SK-N-SH (cell line): ENCODE data around the gene CPSF3. TPM values are rescaled to one million over a fixed set of nuclear protein-coding genes. Genes with fewer than 3 reads are reported as not detected.

ENCODE experiments used
- CTCF ChIA-PET: fragments of 300-600, 350-600 bp; formaldehyde crosslinking; extraction: SDS; loops from one replicate; lab custom pipeline; 2021; lab: Yijun Ruan, JAX
- POLR2A ChIA-PET: fragments of 350-600 bp; sonication (Branson Sonifier 250); formaldehyde crosslinking; extraction: SDS; loops from one replicate; lab custom pipeline; 2020; ENCODE audit warnings: antibody characterized with exemption, inconsistent platforms; lab: Yijun Ruan, JAX
- DNase-seq: peaks from one replicate; pipeline ENCODE4 v3.0.0; 2012
- H2AFZ ChIP-seq: fragments of 200-600 bp; sonication (generic); 2 replicates; pipeline ENCODE4 v1.8.1; 2016; ENCODE audit warnings: antibody characterized with exemption, mild to moderate bottlenecking, low read depth
- H3F3A ChIP-seq: fragments of 200-600 bp; sonication (generic); replicated peaks from 2 replicates; pipeline ENCODE3; 2016; ENCODE audit warnings: antibody characterized with exemption, mild to moderate bottlenecking; ENCODE audit not compliant: insufficient read depth
- H3K27ac ChIP-seq, 2 experiments: fragments of 200-500 bp in 1 of 2; fragments of 200-600 bp in 1 of 2; sonication (Bioruptor generic) in 1 of 2; sonication (generic), shearing (Covaris generic) in 1 of 2; 2 replicates each; pipeline versions ENCODE4 v1.5.1 to v1.6.1; 2014 to 2016; ENCODE audit warnings: low read depth in 2 of 2, inconsistent platforms in 1 of 2, low read length in 1 of 2, mild to moderate bottlenecking in 1 of 2, mixed read lengths in 1 of 2
- H3K27me3 ChIP-seq: fragments of 200-600 bp; sonication (generic), shearing (Covaris generic); 2 replicates; pipeline ENCODE4 v1.6.1; 2016; ENCODE audit warnings: mixed run types; ENCODE audit not compliant: insufficient read depth
- H3K36me3 ChIP-seq, 2 experiments: fragments of 200-500 bp in 1 of 2; fragments of 200-600 bp in 1 of 2; sonication (Bioruptor generic) in 1 of 2; sonication (generic) in 1 of 2; replicated peaks in 1 of 2; 2 replicates each; pipeline versions ENCODE3 to v1.5.1; 2014 to 2016; ENCODE audit warnings: low read length in 1 of 2, mild to moderate bottlenecking in 1 of 2; ENCODE audit not compliant: insufficient read depth in 2 of 2, control insufficient read depth in 1 of 2
- H3K4me1 ChIP-seq, 2 experiments: fragments of 200-500 bp in 1 of 2; fragments of 200-600 bp in 1 of 2; sonication (Bioruptor generic) in 1 of 2; sonication (generic), shearing (Covaris generic) in 1 of 2; 2 replicates each; pipeline versions ENCODE4 v1.5.1 to v1.6.1; 2014 to 2016; ENCODE audit warnings: low read depth in 1 of 2, low read length in 1 of 2, mixed run types in 1 of 2; ENCODE audit not compliant: insufficient read depth in 2 of 2, control insufficient read depth in 1 of 2
- H3K4me2 ChIP-seq: fragments of 200-600 bp; sonication (generic), shearing (Covaris generic); 2 replicates; pipeline ENCODE4 v1.6.1; 2017; ENCODE audit warnings: mixed run types
- H3K4me3 ChIP-seq, 2 experiments: fragments of 200-500 bp in 1 of 2; fragments of 200-600 bp in 1 of 2; sonication (Bioruptor generic) in 1 of 2; sonication (generic), shearing (Covaris generic) in 1 of 2; 2 replicates each; pipeline versions ENCODE4 v1.5.1 to v1.8.1; 2014 to 2016; ENCODE audit warnings: low read depth in 2 of 2, inconsistent platforms in 1 of 2, low read length in 1 of 2, mild to moderate bottlenecking in 1 of 2, mixed read lengths in 1 of 2, moderate library complexity in 1 of 2
- H3K79me2 ChIP-seq: fragments of 200-600 bp; sonication (generic); 2 replicates; pipeline ENCODE4 v1.8.1; 2017; ENCODE audit warnings: mild to moderate bottlenecking; ENCODE audit not compliant: insufficient read depth
- H3K9ac ChIP-seq: fragments of 200-600 bp; sonication (generic); 2 replicates; pipeline ENCODE4 v1.6.1; 2017; ENCODE audit warnings: mixed run types
- H3K9me2 ChIP-seq: fragments of 200-600 bp; sonication (generic); 2 replicates; pipeline ENCODE4 v1.6.1; 2017; ENCODE audit warnings: mixed run types
- H3K9me3 ChIP-seq: fragments of 200-600 bp; sonication (generic); 2 replicates; pipeline ENCODE4 v1.6.1; 2017; ENCODE audit warnings: mixed run types, mild to moderate bottlenecking, moderate library complexity
- H4K20me1 ChIP-seq: fragments of 200-600 bp; sonication (generic); 2 replicates; pipeline ENCODE4 v1.6.1; 2017; ENCODE audit warnings: mild to moderate bottlenecking, mixed run types; ENCODE audit not compliant: insufficient read depth
- FOSL2 ChIP-seq: IDR thresholded peaks from 2 replicates; pipeline ENCODE4 v1.4.0; 2012; ENCODE audit warnings: low read depth, mild to moderate bottlenecking, moderate library complexity, borderline replicate concordance
- FOXJ3 ChIP-seq: sonication (generic); formaldehyde crosslinking; IDR thresholded peaks from 2 replicates; pipeline ENCODE4 v1.5.1; 2020; ENCODE audit warnings: mild to moderate bottlenecking, missing genetic modification reagents
- MXI1 ChIP-seq: IDR thresholded peaks from 2 replicates; pipeline ENCODE4 v1.6.1; 2012; ENCODE audit warnings: mild to moderate bottlenecking, low read depth, low read length, improper control_type of control experiment
- NFIC ChIP-seq: IDR thresholded peaks from 2 replicates; pipeline ENCODE4 v1.4.0; 2012; ENCODE audit warnings: borderline replicate concordance
- RXRA ChIP-seq: IDR thresholded peaks from 2 replicates; pipeline ENCODE4 v1.4.0; 2012; ENCODE audit warnings: low read depth, mild to moderate bottlenecking, borderline replicate concordance
- TEAD4 ChIP-seq: IDR thresholded peaks from 2 replicates; pipeline ENCODE4 v1.4.0; 2012; ENCODE audit warnings: mild to moderate bottlenecking, borderline replicate concordance; ENCODE audit not compliant: insufficient read depth
- YY1 ChIP-seq: IDR thresholded peaks from 2 replicates; pipeline ENCODE4 v1.4.0; 2012; ENCODE audit warnings: low read depth, mild to moderate bottlenecking
- WGBS: methylation state at CpG from one replicate; pipeline ENCODE4 v1.1.6; 2017; ENCODE audit warnings: low lambda C conversion rate; 5-methylcytosine and 5-hydroxymethylcytosine counted together
- polyA plus RNA-seq, 3 experiments: library from polyadenylated mRNA; depleted of rRNA; stranded (reverse); fragments of >200 nt; gene quantifications; 2 replicates each; pipeline ENCODE4 v1.2.3, GENCODE V29; 2012

The CPSF3 gene
- polyA plus RNA-seq, 1 of the 3 experiments (the other 2 are of a cell fraction): 34.2 TPM

- H3K27ac ChIP-seq: no peak overlapping the region
- no peaks in the 10 kb centered on the region for H4K20me1 ChIP-seq
- TF ChIP-seq MXI1 (peak; percentile 57; the same call in 1 of the 2 replicates), FOXJ3 (CRISPR knock-in tag) (no peak)
- DNase-seq: peak; percentile 60
- H3K4me3 ChIP-seq: no peak overlapping the region
- peaks cover 40 to 57% of the 10 kb centered on the region in 2 experiments for H3K36me3 ChIP-seq
- H3K4me1 ChIP-seq: no peaks in the 10 kb centered on the region; a peak in 1 of 4 replicates
- ChIA-PET CTCF (interaction anchor here (1.1 to 1.2 kb wide), 2 partner anchors 12 to 323 kb away, joined by 3 read pairs; partner anchors contain the start of gene IAH1), POLR2A (no interaction called here)
- no peak overlapping the region for H3K4me2 ChIP-seq
- H3K27me3 ChIP-seq: no peaks in the 10 kb centered on the region
- WGBS: 85% methylated on average over 5 of the region's 5 CpGs
- H3K9me2 ChIP-seq: no peaks in the 10 kb centered on the region
- no peak overlapping the region for H3K9ac ChIP-seq
- no peak overlapping the region for H2AFZ ChIP-seq
- no peaks in the 10 kb centered on the region for H3K79me2 ChIP-seq
- no peaks in the 10 kb centered on the region for H3F3A ChIP-seq
- H3K9me3 ChIP-seq: no peaks in the 10 kb centered on the region
Measured at GRCh38 chr2:9462313-9462712, 38.9 kb downstream of the CPSF3 start.

GRCh38 chr2:9462886-9463697, 39.6 kb downstream of the CPSF3 start:
- no peaks in the 10 kb centered on the region for H3K9me2 ChIP-seq
- no peaks in the 10 kb centered on the region for H3K9me3 ChIP-seq
- peaks cover 47 to 54% of the 10 kb centered on the region in 2 experiments for H3K36me3 ChIP-seq
- 86% methylated on average over 6 of the region's 6 CpGs for WGBS
- no peak for DNase-seq
- H3K4me2 ChIP-seq: no peak overlapping the region
- no peak for TF ChIP-seq RXRA
- H3K27ac ChIP-seq: no peak overlapping the region; a peak in 1 of 4 replicates
- ChIA-PET POLR2A (no interaction called here), CTCF (interaction anchor here (1.1 to 1.2 kb wide), 3 partner anchors 10 to 324 kb away, joined by 3 to 4 read pairs (median 3); partner anchors contain the start of gene IAH1)
- no peaks in the 10 kb centered on the region for H4K20me1 ChIP-seq
- no peak overlapping the region for H3K4me3 ChIP-seq
- H3K79me2 ChIP-seq: no peaks in the 10 kb centered on the region
- no peaks in the 10 kb centered on the region; a peak in 1 of 4 replicates for H3K4me1 ChIP-seq
- no peaks in the 10 kb centered on the region for H3K27me3 ChIP-seq
- H2AFZ ChIP-seq: no peak overlapping the region
- H3K9ac ChIP-seq: no peak overlapping the region
- H3F3A ChIP-seq: no peaks in the 10 kb centered on the region

GRCh38 chr2:9463698-9464034, 40.2 kb downstream of the CPSF3 start:
- no peak overlapping the region for H2AFZ ChIP-seq
- H3K4me1 ChIP-seq: no peaks in the 10 kb centered on the region; a peak in 1 of 4 replicates
- 81% methylated on average over 7 of the region's 7 CpGs for WGBS
- TF ChIP-seq NFIC (no peak), FOSL2 (peak; percentile 10; the same call in 1 of the 2 replicates), TEAD4 (no peak), YY1 (no peak)
- TF ChIP-seq, all 33 proteins: peak for 1
- ChIA-PET CTCF (interaction anchor here (1.2 kb wide), 1 partner anchor 10 kb away, joined by 4 read pairs; no protein-coding TSS in a partner anchor), POLR2A (no interaction called here)
- Histone ChIP-seq H3F3A (peaks cover 2% of the 10 kb centered on the region), H3K9ac (no peak overlapping the region), H3K36me3 (peaks cover 49 to 50% of the 10 kb centered on the region in 2 experiments), H4K20me1 (no peaks in the 10 kb centered on the region), H3K27me3 (no peaks in the 10 kb centered on the region), H3K4me3 (no peak overlapping the region), H3K9me3 (no peaks in the 10 kb centered on the region), H3K4me2 (no peak overlapping the region), H3K27ac (no peak overlapping the region; a peak in 1 of 4 replicates), H3K9me2 (no peaks in the 10 kb centered on the region), H3K79me2 (no peaks in the 10 kb centered on the region)
- no peak for DNase-seq
